Fibroblast of mammary gland (primary cell): ENCODE data around the gene VPS54.
A peak's percentile ranks its signal among the peaks of the same experiment; 100 is the strongest.

ENCODE experiments used
- DNase-seq: peaks from one replicate; pipeline ENCODE4 v3.0.0-alpha.2; 2010; ENCODE audit warnings: low read depth
- H3K4me3 ChIP-seq: 2 replicates; pipeline ENCODE4 v1.5.1; 2011; ENCODE audit warnings: low read depth, mild to moderate bottlenecking, low read length, moderate library complexity; ENCODE audit not compliant: control insufficient read depth
- CTCF ChIP-seq: conservative IDR thresholded peaks from 2 replicates; pipeline ENCODE4 v1.5.1; 2011; ENCODE audit warnings: low read depth, low read length, inconsistent platforms; ENCODE audit not compliant: control insufficient read depth, insufficient read depth

VPS54 gene

GRCh38 chr2:64040161-64040560, 20.9 kb upstream of the VPS54 start:
- H3K4me3 ChIP-seq, result no peak overlapping the region
- TF ChIP-seq CTCF, result no peak
- DNase-seq, result no peak

- peak; percentile 86 for DNase-seq
- no peak for TF ChIP-seq CTCF
Observed at GRCh38 chr2:64036034-64036705, 16.9 kb upstream of the VPS54 start.

GRCh38 chr2:64035072-64035942, 16.1 kb upstream of the VPS54 start:
- TF ChIP-seq CTCF, result no peak
- DNase-seq, result peak; percentile 58
- H3K4me3 ChIP-seq, result no peak overlapping the region

More at GRCh38 chr2:64036034-64036705, 16.9 kb upstream of the VPS54 start:
- H3K4me3 ChIP-seq, result no peak overlapping the region

GRCh38 chr2:64029116-64029665, 10.0 kb upstream of the VPS54 start:
- TF ChIP-seq CTCF, result no peak
- DNase-seq, result no peak
- no peak overlapping the region for H3K4me3 ChIP-seq

GRCh38 chr2:64025741-64026140, 6.5 kb upstream of the VPS54 start:
- TF ChIP-seq CTCF, result no peak
- H3K4me3 ChIP-seq, result no peak overlapping the region
- DNase-seq, result no peak

GRCh38 chr2:64024259-64024949, 5.2 kb upstream of the VPS54 start:
- no peak for TF ChIP-seq CTCF
- H3K4me3 ChIP-seq, result no peak overlapping the region
- no peak for DNase-seq
